Measurements from ENCODE around the gene KRT5. TPM values are rescaled to one million over a fixed set of nuclear protein-coding genes. Genes with fewer than 3 reads are reported as not detected.

KRT5 gene
- total and polyA plus RNA-seq, 4 donors, result 0.08 TPM; not detected in 3

DNA sequence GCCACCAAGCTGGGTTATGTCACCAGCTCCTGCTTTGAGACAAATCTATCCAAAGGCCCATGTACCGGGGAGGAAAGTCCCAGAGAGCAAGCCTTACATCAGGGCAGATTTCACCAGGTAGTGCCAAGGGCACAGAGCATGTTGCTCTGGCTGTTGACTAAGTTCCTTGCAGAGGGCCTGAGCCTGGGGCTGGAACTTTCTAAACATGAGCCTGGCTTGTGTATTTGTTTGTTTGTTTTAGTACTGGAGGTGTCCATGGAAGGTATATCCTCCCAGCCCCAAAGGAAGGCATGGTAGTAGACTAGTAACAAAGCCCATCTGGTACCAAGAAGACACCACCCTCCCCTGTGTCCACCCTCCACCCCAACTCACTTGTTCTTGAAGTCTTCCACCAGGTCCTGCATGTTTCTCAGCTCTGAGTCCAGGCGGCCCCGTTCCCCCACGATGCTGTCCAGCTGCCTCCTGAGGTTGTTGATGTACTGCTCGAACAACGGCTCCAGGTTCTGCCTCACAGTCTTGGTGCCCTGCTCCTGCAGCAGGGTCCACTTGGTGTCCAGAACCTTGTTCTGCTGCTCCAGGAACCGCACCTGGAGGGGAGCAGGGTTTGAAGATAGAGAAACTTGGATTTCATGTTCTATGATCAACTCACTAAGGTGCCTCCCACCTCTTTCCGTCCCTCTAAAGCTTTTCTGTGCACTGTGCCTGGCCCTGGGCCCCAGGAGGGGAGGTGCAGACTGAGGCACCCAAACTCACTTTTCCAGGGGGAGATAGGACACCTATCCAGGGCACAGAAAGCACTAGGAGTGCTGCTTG, 1.4 kb downstream of the KRT5 start (continued):
- TF ChIP-seq, protein P1, sequence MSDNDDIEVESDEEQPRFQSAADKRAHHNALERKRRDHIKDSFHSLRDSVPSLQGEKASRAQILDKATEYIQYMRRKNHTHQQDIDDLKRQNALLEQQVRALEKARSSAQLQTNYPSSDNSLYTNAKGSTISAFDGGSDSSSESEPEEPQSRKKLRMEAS (IDR thresholded peaks at IDR 0.05), result no peak

DNA sequence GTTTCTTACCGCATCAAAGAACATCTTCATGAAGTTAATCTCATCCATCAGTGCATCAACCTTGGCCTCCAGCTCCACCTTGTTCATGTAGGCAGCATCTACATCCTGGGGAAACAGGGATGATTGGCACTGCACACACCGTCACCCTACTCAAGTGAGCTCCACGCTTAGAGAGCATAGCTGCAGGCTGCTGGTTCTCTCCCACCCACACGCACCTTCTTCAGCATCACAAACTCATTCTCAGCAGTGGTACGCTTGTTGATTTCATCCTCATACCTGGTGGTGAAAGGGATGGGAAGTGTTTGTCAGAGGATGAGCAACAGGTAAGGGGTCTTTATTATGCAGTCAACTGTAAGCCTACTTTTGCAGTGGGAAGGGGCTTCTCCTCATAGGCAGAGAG, 2.3 kb downstream of the KRT5 start:
- peak; percentile 10 for DNase-seq (ENCODE audit: low spot score)
- H3K27me3 ChIP-seq (ENCODE audit: control insufficient read depth in 4 of 4, insufficient read depth in 4 of 4, low read length in 3 of 4), result no peaks in the 10 kb centered on the region
- no peaks in the 10 kb centered on the region for H3K4me1 ChIP-seq (ENCODE audit: control insufficient read depth in 4 of 4, insufficient read depth in 4 of 4, low read length in 3 of 4)
- no peak overlapping the region for H3K27ac ChIP-seq (ENCODE audit: low read depth in 1 of 2, low read length in 2 of 2)
- H3K9ac ChIP-seq (ENCODE audit: low read depth in 1 of 2, low read length in 2 of 2), result no peak overlapping the region
- no peak overlapping the region for H3K4me3 ChIP-seq (ENCODE audit: low read depth in 1 of 3, low read length in 3 of 3)
- no peaks in the 10 kb centered on the region for H3K9me3 ChIP-seq (ENCODE audit: control insufficient read depth in 4 of 4, low read length in 3 of 4)
- TF ChIP-seq NR2F2 (IDR thresholded peaks at IDR 0.05), result no peak
- TF ChIP-seq, protein P2, sequence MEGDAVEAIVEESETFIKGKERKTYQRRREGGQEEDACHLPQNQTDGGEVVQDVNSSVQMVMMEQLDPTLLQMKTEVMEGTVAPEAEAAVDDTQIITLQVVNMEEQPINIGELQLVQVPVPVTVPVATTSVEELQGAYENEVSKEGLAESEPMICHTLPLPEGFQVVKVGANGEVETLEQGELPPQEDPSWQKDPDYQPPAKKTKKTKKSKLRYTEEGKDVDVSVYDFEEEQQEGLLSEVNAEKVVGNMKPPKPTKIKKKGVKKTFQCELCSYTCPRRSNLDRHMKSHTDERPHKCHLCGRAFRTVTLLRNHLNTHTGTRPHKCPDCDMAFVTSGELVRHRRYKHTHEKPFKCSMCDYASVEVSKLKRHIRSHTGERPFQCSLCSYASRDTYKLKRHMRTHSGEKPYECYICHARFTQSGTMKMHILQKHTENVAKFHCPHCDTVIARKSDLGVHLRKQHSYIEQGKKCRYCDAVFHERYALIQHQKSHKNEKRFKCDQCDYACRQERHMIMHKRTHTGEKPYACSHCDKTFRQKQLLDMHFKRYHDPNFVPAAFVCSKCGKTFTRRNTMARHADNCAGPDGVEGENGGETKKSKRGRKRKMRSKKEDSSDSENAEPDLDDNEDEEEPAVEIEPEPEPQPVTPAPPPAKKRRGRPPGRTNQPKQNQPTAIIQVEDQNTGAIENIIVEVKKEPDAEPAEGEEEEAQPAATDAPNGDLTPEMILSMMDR (IDR thresholded peaks at IDR 0.05; ENCODE audit: low read depth, low read length, missing input control), result no peak
- TF ChIP-seq, protein P3, sequence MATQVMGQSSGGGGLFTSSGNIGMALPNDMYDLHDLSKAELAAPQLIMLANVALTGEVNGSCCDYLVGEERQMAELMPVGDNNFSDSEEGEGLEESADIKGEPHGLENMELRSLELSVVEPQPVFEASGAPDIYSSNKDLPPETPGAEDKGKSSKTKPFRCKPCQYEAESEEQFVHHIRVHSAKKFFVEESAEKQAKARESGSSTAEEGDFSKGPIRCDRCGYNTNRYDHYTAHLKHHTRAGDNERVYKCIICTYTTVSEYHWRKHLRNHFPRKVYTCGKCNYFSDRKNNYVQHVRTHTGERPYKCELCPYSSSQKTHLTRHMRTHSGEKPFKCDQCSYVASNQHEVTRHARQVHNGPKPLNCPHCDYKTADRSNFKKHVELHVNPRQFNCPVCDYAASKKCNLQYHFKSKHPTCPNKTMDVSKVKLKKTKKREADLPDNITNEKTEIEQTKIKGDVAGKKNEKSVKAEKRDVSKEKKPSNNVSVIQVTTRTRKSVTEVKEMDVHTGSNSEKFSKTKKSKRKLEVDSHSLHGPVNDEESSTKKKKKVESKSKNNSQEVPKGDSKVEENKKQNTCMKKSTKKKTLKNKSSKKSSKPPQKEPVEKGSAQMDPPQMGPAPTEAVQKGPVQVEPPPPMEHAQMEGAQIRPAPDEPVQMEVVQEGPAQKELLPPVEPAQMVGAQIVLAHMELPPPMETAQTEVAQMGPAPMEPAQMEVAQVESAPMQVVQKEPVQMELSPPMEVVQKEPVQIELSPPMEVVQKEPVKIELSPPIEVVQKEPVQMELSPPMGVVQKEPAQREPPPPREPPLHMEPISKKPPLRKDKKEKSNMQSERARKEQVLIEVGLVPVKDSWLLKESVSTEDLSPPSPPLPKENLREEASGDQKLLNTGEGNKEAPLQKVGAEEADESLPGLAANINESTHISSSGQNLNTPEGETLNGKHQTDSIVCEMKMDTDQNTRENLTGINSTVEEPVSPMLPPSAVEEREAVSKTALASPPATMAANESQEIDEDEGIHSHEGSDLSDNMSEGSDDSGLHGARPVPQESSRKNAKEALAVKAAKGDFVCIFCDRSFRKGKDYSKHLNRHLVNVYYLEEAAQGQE (IDR thresholded peaks at IDR 0.05), result no peak
- no peak for TF ChIP-seq FOXA1 (IDR thresholded peaks at IDR 0.05)
- TF ChIP-seq, protein P4, sequence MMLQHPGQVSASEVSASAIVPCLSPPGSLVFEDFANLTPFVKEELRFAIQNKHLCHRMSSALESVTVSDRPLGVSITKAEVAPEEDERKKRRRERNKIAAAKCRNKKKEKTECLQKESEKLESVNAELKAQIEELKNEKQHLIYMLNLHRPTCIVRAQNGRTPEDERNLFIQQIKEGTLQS (IDR thresholded peaks at IDR 0.05), result no peak
- no peak for TF ChIP-seq RXRA (IDR thresholded peaks at IDR 0.05)
- TF ChIP-seq HNF4A (conservative IDR thresholded peaks at IDR 0.05), result no peak
- WGBS, result 98% methylated on average over 5 of the region's 5 CpGs
- H3K36me3 ChIP-seq (ENCODE audit: control insufficient read depth in 4 of 4, insufficient read depth in 3 of 4, low read depth in 1 of 4, low read length in 3 of 4), result no peaks in the 10 kb centered on the region

DNA sequence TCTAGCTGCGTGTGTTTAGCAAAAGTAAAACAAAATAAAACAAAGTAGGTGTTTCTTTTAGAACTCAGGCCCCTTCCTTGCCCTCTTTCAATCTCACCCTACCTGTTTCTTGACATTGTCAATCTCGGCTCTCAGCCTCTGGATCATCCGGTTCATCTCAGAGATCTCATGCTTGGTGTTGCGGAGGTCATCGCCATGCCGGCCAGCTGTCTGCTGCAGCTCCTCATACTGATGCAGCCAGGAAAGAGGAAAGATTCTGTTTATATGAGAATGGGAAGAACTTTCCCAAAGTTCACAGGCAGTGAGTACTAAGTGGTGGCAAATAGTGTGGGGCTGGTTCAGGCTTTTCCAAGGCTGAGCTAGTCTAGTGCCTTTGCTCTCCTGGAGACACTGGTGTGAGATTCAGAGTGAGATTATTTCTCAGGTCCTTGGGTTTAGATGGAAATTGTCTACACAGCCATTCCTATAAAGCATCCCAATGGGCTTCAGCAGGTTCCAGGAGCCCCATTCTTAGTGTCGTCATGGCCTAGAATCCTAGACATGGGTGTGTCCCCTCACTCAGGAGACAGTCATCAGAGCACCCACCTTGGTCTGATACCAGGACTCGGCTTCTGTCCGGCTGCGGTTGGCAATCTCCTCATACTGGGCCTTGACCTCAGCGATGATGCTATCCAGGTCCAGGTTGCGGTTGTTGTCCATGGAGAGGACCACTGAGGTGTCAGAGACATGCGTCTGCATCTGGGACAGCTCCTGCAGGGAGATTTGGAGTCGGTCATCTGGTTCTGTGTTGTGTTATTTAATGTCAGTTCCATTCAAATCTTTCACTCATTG, 3.0 kb downstream of the KRT5 start:
- H3K36me3 ChIP-seq (ENCODE audit: control insufficient read depth in 4 of 4, insufficient read depth in 3 of 4, low read depth in 1 of 4, low read length in 3 of 4), result no peaks in the 10 kb centered on the region
- no peaks in the 10 kb centered on the region for H3K9me3 ChIP-seq (ENCODE audit: control insufficient read depth in 4 of 4, low read length in 3 of 4)
- TF ChIP-seq HNF4G (IDR thresholded peaks at IDR 0.05) (no peak), SP1 (IDR thresholded peaks at IDR 0.05) (no peak), YY1 (IDR thresholded peaks at IDR 0.05) (no peak), NR2F2 (IDR thresholded peaks at IDR 0.05) (no peak)
- TF ChIP-seq, protein P2 (IDR thresholded peaks at IDR 0.05; ENCODE audit: low read depth, low read length, missing input control), result no peak
- TF ChIP-seq, protein P3 (IDR thresholded peaks at IDR 0.05), result no peak
- WGBS, result 93% methylated on average over 14 of the region's 14 CpGs
- no peak overlapping the region for H3K27ac ChIP-seq (ENCODE audit: low read depth in 1 of 2, low read length in 2 of 2)
- no peaks in the 10 kb centered on the region for H3K27me3 ChIP-seq (ENCODE audit: control insufficient read depth in 4 of 4, insufficient read depth in 4 of 4, low read length in 3 of 4)
- no peak overlapping the region for H3K4me3 ChIP-seq (ENCODE audit: low read depth in 1 of 3, low read length in 3 of 3)
- DNase-seq (ENCODE audit: low spot score), result peak; percentile 10
- H3K4me1 ChIP-seq (ENCODE audit: control insufficient read depth in 4 of 4, insufficient read depth in 4 of 4, low read length in 3 of 4), result no peaks in the 10 kb centered on the region
- no peak overlapping the region for H3K9ac ChIP-seq (ENCODE audit: low read depth in 1 of 2, low read length in 2 of 2)

Data from liver (tissue), 9 donors.